HG02981 (cell line): ENCODE results near the gene HDGF.
A peak's percentile ranks its signal among the peaks of the same experiment; 100 is the strongest.

Experiments
- ATAC-seq: cut with Tn5 transposase; IDR thresholded peaks from one replicate; pipeline ENCODE4 v1.9.1; 2021; ENCODE audit warnings: mild to moderate bottlenecking, moderate library complexity; ENCODE audit not compliant: unreplicated experiment

The HDGF gene

GRCh38 chr1:156746728-156747631, 4.5 kb downstream of the HDGF start:
- no peak for ATAC-seq

- no peak for ATAC-seq
Observed at GRCh38 chr1:156746406-156746727, 5.1 kb downstream of the HDGF start.

- ATAC-seq = no peak
Observed at GRCh38 chr1:156745881-156746280, 5.6 kb downstream of the HDGF start.

GRCh38 chr1:156744786-156745419, 6.6 kb downstream of the HDGF start:
- ATAC-seq = no peak

DNA sequence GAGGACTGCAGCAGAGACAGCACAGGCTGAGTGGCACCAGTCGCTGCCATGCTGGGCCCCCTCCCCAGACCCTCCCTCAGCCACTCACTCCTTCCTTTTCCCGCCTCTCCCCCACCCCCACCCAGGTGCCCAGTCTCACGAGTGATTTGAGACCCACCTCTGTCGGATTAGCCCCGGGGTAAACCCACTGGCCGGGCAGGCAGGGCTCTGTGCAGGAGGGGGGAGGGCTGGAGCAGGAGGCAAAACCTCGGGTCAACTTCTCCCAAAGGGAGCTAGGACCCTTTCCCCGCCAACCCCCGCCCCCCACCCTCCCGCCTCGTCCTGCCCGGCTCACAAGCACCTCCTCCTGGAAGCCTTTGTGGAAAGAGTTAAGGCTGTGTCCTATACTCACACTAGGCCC, 7.1 kb downstream of the HDGF start:
- no peak for ATAC-seq

- ATAC-seq = no peak
Observed at GRCh38 chr1:156743367-156744302, 7.8 kb downstream of the HDGF start.

DNA sequence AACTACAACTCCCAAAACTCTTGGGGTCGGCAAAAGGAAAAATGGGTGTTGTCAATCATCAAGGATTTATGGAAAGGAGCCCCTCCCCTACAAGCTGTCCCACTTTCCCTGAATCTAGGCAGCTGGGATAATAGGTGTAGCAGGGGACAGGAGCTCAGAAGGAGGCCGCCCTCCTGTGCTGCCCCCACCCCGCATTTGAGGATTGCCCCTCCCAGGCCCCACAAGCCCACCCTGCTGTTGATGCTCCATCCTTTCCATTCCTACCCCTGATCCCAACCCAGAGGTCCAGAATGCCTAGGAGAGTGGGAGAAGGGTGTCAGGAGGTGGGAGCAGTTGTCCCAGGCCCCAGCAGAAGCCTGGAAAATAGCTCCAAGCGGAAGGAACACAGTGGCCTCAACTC, 8.7 kb downstream of the HDGF start:
- no peak for ATAC-seq

- ATAC-seq = no peak
Observed at GRCh38 chr1:156742017-156742416, 9.5 kb downstream of the HDGF start.

DNA sequence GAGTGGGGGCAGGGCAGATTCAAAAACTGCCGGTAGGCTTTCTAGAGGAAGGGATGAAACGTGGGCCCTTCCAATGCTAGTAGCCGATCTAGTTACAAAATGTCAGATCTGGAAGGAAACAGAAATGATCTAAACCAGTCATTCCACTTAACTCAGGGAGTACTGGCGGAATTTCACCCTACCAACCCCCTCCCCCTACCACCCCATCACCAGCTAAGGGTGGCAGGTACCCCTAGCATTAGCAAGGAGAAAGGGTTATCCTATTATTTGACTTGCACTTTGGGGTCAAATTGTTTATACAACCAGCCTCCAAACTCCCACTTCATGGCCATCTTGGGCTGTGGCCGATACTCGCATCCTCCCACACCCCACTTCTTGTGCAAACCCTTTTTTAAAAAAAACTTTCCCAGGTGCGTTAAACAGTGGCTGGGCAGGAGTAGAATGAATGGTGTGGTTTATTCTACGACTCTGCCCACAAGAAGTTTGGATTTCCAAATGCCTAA, 9.9 kb downstream of the HDGF start:
- no peak for ATAC-seq

DNA sequence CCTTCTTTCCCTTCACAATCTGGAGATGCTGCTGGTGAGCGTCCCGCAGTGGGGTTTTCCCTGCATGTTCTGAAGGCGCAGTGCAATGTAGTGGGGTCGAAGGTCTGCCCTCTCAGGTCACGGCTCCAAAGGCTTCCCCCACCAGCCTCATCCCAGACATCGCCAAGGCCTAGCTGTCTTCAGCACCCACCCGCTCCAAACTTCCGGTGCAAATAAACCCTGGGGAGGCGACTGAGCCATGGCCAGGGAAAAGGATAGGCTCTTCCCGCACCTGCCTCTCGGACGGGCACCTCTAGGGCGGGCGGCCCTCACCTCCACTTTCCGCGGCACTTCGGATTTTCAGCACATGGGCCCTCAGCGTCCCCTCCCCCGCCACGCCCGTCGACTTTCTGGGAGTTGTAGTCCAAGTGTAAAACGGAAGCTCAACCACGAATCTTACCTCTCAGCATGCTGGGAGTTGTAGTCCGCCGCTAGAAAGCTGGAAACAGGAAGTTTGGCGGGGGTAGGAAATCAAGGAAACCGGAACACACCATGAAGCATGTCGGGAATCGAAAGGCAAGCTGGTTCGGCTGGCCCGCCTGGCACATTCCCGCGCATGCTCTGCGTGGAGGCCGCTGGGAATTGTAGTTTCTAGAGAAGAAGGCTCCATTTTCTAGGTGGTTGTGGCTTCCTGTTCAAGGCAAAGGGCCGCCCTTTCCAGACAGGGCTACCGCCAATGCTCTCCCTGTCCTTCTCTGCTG, 10.6 kb downstream of the HDGF start, which contains the start of gene MRPL24:
MRPL24 (minus strand) TSS at position 348 of the 740 bp plus-strand sequence. CDS start 2,384 bp downstream, outside the sequence.
- peak; percentile 77 for ATAC-seq

- peak; percentile 3 for ATAC-seq
Observed at GRCh38 chr1:156740237-156740740, 11.2 kb downstream of the HDGF start.

GRCh38 chr1:156738916-156739315, 12.6 kb downstream of the HDGF start:
- ATAC-seq = no peak

GRCh38 chr1:156738407-156738806, 13.1 kb downstream of the HDGF start:
- no peak for ATAC-seq

DNA sequence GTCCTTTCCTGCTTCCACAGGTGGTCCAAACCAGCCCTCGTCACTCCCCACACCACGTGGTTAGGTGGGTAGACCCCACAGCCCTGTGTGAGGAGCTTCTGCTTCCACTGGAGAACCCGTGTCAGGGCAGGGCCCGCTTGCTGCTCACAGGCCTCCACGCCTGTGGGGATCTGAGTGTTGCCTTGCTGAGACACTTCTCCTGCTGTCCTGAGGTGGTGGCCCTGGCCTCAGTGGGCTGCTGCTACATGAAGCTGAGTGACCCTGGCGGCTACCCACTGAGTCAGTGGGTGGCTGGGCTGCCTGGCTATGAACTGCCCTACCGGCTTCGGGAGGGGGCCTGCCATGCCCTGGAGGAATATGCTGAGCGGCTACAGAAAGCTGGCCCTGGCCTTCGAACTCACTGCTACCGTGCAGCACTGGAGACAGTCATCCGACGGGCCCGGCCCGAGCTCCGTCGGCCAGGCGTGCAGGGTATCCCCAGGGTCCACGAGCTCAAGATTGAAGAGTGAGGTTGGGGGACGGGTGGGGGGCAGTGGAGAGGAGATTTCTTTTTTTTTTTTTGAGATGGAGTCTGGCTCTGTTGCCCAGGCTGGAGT, 17.4 kb downstream of the HDGF start:
- ATAC-seq = no peak

GRCh38 chr1:156728599-156729462, 22.6 kb downstream of the HDGF start, which contains the start of gene ISG20L2:
Gene ISG20L2 (minus strand): TSS chr1:156728766. CDS start chr1:156727652, 1,114 bp downstream.
- peak; percentile 87 for ATAC-seq

- ATAC-seq = peak; percentile 55
Observed at GRCh38 chr1:156727926-156728598, 23.4 kb downstream of the HDGF start, which contains the start of gene METTL25B. Gene METTL25B (plus strand): TSS chr1:156728469. CDS start chr1:156729105, 636 bp downstream.

GRCh38 chr1:156727492-156727891, 24.0 kb downstream of the HDGF start:
- no peak for ATAC-seq
